ENCODE results near the gene MLPH.

Gene MLPH

DNA sequence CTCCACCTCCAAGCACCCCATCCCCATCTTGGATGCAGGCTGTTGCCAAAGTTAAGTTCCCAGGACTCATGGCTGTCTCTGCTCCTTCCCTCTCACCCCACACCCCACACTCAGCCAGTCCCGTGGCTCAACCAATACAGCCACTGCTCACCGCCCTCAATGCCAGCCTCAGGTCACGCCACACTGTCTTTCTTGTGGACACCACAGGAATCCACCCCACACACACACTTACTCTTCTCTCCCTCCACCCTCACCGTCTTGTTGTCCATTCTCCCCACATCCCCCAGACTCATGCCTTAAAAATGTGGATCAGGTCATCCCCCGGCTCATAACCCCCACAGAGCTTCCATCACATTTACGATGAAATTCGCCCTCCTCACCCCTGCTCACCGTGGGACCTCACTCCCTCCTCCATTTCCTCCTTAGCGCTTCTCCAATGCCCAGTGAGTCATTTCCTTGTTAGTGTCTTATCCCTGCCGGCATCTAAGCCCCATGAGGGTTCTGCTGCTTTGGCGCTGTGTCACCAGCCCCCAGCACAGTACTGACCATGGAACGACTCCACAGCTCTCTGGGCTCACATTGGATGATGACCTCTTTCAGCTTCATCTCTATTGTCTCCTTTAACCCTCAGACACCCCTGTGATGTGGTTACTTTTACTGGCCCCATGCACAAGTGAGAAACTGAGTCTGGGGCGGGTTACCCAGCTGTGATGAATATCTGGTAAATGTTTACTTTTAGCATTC is 13.8 kb downstream of the MLPH start:
- no peak for DNase-seq (ENCODE audit: low read depth in 2 of 2)

DNA sequence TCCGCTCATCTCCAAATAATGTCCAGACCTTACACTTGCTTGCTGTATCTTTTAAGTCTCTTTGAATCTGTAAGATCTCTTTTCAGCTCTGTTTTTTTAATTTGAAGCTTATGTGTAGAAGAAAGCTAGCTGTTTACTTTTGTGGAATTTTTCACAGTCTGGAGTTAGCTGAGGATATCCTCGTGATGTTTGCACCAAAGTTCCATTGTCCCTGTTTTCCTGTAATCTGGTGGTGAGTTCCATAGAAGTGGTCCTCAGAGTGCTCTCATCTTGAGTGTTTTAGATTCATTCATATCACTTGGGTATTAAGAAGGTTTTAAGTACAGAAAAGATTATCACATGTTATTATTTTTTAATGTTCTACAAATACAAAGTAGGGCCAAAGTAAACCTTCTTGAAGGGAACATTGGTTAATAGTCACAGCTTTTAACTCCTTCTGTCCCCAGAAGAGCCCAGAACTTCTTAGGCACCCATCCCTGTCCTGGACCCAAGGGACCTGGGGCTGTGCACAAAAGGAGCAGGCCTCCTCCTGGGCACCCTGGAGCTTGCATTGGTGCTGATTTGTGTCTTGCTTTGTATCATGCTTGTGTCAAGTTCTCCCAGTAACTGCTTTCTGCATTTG is 15.0 kb downstream of the MLPH start:
- DNase-seq (ENCODE audit: low read depth in 2 of 2), result no peak

DNA sequence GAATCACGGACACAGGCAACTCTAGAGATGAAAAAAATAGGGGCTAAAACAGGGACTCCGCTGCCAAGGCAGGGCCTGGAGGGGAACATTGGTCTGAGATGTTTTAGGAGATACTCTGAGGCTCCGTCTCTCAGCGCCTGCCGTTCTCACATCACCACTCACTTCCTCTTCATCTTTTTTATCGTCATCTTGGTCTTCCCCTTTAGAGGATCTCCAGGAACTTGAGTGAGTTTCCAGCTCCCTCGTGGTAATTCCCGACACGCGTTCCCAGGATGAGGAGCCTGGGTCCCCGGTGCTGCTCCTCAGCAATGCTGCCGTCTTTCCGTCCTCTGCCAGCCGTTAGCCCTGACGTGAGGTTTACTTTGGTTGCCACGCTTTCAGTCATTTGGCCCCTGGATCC is 16.1 kb downstream of the MLPH start:
- DNase-seq (ENCODE audit: low read depth in 2 of 2), result no peak

DNA sequence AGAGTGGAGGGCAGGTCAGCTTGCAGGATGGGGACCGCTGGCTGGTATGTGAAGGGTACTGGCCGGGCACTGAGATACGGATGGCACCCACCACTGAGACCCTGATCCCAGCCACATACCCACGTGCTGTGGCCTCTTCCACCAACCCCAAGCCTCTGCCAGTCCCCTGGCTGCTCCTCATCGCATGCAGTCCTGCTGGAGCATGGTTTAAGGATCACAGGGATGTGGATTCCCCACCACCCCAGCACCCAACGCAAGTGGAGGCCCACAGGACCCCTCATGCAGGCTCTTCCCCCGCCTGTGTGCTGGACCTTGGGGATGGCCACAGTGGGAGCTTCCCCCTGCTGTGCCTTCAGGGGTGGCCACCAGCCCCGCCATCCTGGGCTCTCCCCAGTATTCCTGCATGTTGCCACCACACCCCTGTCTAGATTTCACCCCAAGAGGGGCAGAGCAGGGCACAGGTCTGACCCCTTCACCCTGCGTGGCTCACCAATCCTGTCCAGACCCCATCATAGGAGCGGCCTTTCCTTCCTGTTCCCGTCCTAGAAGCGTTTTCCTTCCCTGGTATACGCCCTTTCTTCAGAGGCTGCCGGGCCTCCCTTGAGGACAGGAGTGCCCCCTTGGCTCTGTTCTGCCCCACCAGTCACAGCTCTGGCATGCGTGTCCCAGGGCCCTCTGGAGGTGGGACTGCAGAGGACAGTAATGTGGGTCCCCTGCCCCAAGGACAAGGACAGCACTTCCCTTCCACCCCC is 18.3 kb downstream of the MLPH start:
- no peak for DNase-seq (ENCODE audit: low read depth in 2 of 2)

DNA sequence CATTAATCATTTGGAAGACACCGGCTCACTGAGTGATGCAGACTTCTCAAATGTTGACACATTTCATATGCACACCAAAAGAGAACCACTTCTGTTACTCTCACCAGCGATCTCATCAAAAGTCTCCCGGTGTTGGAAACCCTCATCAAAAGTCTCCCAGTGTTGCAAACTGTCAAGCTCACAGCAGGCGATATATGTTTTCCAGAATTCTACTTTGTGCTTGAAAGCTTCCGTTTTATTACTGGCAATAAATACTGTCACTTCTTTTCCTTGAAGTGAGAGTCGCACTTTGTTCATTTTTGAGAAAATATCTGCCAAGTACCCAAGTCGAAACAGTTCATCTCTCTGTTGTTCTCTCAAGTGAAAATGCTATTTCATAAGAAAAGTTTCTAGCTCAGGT is 20.5 kb downstream of the MLPH start:
- no peak for DNase-seq (ENCODE audit: low read depth in 2 of 2)

DNA sequence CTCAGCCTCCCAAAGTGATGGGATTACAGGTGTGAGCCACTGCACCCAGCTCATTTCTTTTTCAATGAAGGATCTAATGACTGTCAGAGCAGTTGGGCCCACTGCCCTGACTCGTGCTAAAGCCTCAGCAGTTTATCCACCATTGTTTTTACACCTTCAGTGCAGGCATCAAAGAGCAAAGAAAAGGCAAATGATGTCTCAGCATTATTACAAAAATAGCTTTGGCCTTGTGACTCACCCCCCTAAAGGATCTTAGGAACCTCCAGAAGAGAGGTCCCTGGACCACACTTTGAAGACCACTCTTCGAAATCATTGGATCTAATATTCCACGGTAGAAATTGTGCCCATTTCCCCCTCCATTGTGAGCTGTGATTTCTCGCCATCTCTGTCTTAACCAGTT is 21.3 kb downstream of the MLPH start:
- no peak for DNase-seq (ENCODE audit: low read depth in 2 of 2)

DNA sequence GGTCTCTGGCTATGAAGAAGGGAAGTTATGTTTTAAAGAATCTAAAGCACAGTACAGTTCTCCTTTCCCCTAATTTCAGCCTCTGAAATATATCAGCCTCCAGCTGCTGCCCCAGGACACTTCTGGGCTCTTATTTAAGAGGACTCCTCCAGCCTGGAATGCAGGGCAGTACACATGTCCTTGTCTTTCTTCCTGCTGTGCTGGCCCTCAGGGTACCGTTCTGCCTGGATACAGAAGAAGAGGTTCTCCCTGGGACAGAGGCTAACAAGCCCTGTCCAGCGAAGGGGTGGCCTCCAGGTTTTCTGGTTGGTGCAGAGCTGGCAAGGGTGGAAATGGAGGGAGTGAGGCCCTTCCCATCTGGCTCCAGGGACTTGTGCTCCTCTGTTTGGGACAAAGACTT is 22.1 kb downstream of the MLPH start:
- DNase-seq (ENCODE audit: low read depth in 2 of 2), result no peak

DNA sequence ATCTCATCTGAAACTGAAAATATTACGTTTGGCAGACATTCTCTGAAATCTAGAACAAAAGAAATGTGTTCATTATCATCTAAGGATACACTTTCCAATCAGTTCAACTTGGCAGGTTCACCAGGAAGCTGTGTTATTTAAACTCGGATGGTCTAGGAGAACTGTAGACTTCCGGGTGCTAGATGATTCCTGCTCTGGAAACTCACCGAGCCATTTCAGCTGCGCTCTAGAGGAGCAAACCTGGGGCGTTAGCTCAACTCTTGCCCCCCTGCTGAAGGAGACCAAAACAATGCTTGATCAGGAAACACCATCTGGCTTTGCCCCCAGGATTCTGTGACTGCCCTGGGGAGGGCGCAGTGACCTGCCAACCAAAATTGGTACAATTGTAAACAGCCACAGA is 22.9 kb downstream of the MLPH start:
- DNase-seq (ENCODE audit: low read depth in 2 of 2), result no peak

DNA sequence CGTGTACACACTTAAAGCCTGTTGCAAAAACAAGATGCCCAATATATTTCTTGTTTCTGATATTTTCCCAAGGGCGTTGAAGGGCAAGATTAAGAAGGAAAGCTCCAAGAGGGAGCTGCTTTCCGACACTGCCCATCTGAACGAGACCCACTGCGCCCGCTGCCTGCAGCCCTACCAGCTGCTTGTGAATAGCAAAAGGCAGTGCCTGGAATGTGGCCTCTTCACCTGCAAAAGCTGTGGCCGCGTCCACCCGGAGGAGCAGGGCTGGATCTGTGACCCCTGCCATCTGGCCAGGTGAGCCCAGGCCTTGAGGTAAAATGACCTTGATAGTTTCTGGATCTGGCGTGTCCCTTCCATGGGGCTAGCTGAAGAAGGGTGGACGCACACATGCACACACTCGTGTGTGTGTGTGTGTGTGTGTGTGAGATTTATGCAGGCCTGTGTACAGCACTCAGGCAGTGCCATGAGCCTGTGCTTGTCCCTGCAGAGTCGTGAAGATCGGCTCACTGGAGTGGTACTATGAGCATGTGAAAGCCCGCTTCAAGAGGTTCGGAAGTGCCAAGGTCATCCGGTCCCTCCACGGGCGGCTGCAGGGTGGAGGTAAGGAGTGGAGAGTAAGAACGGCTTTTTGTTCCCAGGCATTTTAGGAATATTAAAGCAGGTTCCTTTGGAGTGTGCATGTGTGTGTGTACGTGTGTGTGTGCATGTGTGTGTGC is 23.6 kb downstream of the MLPH start:
- no peak for DNase-seq (ENCODE audit: low read depth in 2 of 2)

DNA sequence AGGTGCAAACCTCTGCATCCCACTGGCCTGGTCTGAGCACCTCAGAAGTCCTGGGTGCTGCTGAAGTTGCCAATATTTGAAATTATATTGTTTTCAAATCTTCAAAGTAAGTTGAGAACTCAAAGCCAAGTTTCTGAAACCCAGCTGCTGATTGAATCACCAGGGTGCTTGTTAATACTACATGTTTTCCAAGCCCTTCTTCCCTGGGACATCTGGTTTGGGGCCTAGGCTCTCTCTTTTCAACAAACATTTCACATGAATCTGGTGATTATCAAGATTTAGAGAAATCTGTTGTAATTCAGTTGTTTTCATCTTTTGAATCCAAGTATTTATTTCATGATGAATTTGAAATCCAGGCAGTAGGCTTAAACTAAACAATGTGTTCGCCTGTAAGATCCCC is 24.4 kb downstream of the MLPH start:
- no peak for DNase-seq (ENCODE audit: low read depth in 2 of 2)

DNA sequence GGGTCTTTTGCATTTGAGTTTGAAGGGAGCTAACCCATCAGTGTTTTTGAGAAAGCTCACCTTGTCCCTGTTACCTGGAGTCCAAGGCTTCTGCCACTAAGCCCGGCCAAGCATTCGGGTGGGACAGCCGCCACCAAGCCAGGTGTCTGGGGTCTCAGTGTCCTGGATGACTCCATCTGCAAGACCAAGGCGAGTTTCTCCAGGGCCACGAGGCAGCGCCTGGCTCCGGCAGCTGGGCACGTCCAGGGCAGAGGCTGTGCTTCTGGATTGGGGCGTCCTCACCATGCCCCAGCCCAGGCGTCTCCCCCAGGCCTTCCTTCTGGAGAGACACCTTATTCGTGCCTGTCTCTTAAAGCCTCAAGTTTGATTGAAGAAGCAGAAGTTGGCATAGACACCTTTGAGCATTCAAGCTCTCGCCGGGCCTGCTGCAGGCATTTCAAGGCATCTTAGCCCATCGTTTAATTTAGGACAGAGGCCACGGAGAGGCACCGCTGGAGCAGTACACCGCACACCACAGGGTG is 24.9 kb downstream of the MLPH start:
- DNase-seq (ENCODE audit: low read depth in 2 of 2), result no peak

DNA sequence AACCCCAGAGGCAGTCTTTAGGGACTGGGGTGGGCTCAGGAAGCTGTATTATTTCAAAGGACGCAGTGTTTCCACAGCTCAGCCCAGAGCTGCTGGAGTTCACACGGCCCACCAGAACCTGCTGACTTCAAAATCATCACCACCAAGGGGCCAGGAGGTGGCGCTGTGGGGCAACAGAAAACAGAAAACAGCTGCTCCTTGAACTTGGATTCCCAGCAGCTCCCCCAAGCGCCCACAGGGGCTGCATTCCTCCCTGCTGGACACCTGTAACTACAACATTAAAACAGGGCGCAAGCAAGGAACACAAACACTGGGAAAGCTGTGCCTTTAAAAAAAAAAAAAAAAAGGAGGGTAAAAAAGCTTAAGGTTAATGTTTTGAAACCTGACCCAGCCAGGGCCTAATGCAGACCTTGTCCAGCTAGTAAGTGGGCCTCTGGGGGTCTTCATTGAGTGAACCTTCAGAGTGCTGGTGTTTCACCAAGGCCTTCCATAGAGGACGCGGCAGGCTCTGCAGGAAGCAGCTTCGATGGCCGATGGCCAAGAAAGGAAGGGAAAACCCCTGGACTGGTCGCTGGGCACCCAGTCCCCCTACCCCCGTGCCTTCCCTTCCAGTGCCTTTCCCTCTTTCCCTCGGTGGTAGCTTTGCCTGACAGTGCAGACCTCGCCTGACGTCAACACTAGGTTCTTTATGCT is 25.9 kb downstream of the MLPH start:
- peak; percentile 67 to 73 for DNase-seq (ENCODE audit: low read depth in 2 of 2)

DNA sequence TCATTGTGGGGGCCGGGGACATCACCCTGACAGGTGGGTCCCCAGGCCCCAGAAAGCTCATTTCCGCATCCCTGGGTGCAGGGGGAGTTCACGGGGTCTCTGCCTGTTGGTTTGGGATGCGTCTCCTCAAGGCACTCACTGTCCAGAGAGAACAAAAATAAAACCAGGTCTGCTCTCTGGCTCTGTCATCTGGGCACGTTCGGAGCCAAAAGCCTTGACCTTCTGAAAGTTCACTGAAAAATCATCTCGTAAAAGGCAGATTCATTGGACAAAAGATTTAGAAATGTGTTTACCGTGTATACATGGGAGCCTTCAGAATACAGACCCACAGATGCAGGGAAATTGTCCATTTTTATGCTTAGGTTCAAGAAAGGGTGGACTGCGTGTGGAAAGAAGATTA is 26.6 kb downstream of the MLPH start:
- no peak for DNase-seq (ENCODE audit: low read depth in 2 of 2)

DNA sequence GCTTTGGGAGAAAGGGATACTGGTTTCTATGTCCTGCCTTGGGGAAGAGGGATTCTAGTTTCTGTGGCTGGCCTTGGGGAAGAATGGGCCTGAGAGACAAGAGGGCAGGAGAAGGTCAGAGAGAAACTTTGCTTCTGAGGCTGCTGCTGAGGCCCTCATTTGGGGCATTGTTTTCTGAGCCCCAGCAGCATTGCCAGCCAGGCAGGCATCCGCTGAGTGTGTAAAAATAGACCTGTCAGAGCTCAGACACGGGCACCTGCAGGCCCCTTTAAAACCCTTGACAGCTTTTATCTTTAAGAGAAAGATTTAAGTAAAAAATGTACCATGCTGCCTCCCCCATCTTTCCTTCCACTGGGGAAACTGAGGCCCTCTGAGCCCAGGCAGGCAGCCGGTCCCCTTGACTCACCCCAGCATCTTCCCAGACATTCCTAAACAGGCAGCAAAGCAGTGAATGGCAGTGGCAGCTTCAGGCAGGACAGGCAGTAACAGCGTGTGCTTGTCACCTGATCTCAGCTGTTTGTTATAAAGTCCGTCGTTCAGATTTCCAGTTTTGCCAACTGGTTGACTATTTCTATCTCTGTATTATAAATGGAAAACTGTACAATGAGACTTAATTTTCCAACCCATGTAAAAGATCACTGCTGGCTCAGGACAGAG is 27.6 kb downstream of the MLPH start:
- DNase-seq (ENCODE audit: low read depth in 2 of 2), result no peak

DNA sequence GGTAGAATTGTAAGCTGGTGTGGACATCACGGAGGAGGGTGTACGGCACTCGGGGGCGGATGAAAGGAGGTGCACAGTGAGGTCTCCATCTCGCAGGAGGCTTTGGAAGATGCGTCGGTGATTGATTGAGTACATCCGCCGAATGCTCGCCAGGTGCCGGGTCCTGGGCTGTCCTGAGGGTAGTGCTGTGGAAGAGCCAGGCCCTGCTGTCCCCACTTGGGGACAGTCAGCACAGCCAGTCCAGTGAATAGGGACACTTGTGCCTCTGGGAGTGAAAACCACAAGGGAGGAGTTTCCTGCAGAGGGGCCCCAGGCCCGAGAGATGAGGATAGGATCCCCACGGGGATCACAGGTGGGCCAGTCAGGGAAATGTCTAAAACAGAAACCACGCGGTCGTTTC is 28.1 kb downstream of the MLPH start:
- DNase-seq (ENCODE audit: low read depth in 2 of 2), result no peak

DNA sequence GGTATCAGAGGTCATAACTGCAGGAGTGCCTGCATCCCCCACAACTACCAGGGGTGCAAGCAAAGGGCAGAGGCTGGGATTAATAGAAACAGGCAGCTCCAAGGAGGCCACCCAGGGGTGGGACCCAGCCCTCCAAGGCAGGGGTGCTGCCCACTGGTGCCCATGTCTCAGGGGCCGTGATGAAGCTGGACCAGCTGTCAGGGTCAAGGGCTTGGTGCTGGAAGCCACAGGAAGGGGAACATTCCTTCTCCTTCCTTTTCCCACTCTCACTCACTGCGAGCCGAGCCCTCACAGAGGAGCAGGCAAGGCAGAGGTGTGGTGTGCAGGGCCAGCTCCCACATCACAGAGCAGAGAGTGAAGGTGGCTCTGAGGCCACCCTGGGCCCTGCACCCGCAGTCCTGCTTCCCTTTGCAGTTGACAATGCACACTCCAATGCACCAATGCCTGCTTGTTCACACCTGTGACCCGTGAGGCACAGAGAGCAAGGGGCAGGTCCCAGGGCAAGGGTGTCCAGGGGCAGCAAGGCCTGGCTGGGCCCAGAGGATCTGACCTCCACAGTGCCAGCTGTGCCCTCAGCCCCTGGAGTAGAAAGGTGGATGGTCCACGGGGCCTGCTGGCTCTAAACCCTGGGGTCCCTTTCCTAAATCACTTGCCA is 28.7 kb downstream of the MLPH start:
- DNase-seq (ENCODE audit: low read depth in 2 of 2), result no peak

DNA sequence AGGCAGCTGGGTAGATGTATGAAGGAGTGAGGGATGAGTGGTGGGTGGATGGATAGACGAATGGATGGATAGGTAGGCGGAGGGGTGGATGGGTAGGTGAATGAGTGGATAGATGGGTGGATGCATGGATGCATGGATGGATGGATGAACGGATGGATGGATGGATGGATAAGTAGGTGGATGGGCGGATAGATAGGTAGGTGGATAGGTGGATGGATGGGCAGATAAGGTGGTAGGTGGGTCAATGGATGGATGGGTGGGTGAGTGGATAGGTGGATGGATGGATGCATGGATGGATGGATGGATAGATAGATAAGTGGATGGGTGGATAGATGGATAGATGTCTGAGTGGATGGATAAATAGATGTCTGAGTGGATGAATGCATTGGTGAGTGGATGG is 30.1 kb downstream of the MLPH start:
- DNase-seq (ENCODE audit: low read depth in 2 of 2), result no peak

DNA sequence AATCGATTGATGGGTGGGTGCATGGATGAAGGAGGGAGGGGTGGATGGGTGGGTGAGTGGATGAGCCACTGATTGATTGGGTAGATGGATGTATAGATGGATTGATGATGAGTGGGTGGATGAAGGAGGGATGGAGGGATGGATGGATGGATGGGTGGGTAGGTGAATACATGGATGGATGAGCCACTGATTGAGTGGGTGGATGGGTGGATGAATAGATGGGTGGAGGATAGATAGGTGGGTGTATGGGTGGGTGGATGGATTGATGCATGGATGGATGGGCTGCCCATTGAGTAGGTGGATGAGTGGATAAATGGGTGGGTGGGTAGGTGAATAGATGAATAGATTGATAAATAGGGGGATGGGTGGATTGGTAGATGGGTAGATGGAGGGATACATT is 30.9 kb downstream of the MLPH start:
- no peak for DNase-seq (ENCODE audit: low read depth in 2 of 2)

DNA sequence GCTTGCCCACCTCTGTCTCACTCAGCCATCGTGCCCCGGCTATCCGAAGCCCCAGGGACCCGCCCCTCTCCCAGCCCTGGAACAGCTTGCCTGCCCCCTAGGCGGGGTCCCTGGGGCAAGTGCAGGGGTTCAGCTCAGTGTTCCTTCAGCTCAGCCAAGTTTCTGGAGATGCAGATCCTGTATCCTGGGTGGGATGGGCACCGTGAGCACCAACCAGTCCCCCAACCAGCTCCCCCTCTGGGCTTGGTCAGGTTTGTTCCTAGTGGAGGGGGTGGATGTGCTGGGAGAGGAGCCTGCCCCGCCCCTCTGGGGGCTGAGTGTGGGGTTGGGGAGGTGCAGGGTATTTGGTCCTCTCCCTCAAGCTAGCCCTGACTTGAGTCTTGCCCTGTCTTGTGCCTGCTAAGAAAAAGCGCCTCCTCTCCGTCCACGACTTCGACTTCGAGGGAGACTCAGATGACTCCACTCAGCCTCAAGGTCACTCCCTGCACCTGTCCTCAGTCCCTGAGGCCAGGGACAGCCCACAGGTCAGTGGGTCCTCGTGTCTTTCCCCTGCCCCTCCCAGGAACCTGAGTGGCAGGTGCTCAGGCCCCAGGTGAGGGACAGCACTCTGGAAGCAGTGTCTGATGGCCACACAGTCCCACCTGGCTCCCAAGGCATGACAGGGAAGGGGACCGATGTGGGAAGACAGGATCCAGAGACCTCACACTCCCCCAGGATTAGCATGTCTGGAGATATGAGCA is 32.6 kb downstream of the MLPH start:
- no peak for DNase-seq (ENCODE audit: low read depth in 2 of 2)

DNA sequence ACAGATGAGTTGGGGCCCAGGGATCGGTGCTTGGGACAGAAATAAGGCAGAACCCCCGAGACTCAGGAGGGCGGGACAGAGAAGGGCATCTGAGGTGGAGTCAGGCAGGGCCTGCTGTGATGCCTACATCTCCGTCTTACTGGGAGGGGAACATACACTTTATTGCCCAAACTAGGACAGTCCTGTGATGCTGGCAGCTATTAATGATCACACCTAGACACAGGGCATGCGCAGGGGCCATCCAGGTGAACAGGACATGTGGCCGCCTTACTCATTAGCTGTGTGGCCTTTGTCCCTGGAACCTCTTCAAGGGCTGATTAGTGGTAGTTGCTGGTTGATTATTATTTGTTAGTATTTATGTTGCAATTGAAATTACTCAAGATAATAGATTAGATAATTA is 33.2 kb downstream of the MLPH start:
- DNase-seq (ENCODE audit: low read depth in 2 of 2), result no peak
